ENCODE results near the gene THSD7B.

- TF ChIP-seq CTCF (conservative IDR thresholded peaks at IDR 0.05 in 1 of 2, IDR thresholded peaks at IDR 0.05 in 1 of 2; ENCODE audit: extremely low read depth in 1 of 2, insufficient read depth in 1 of 2, low read depth in 1 of 2, low read length in 2 of 2) = no peak
- TF ChIP-seq EZH2 (IDR thresholded peaks at IDR 0.05; ENCODE audit: borderline replicate concordance, low read length) = no peak
These were observed 256.4 kb downstream of the THSD7B start for GRCh38 chr2:137021763-137022162.

Data from mammary epithelial cell (primary cell).